Aorta (tissue), 5 donors: ENCODE results near the gene RAPGEF5. TPM values are rescaled to one million over a fixed set of nuclear protein-coding genes. Genes with fewer than 3 reads are reported as not detected.
"Not testable (repeated sequence)": the region's sequence is repeated elsewhere in the genome, so short reads cannot be mapped to it uniquely, and the experiment has no call there.

Experiments used
- ATAC-seq: fragments of 200-7000 bp; cut with Tn5 transposase; one replicate; pipeline ENCODE4 v1.9.1; 2022; ENCODE audit warnings: moderate library complexity; ENCODE audit not compliant: low FRiP score
- DNase-seq, 2 donors: peaks; one replicate each; pipeline ENCODE4 v3.0.0-alpha.2; 2020
- H3K27ac ChIP-seq, 2 donors: one replicate each; pipeline ENCODE4 v1.5.1; 2013; ENCODE audit warnings: low read length in 2 of 2, mild to moderate bottlenecking in 2 of 2, moderate library complexity in 2 of 2, control low read depth in 1 of 2, inconsistent platforms in 1 of 2, low read depth in 1 of 2
- H3K27me3 ChIP-seq, 2 donors: one replicate each; pipeline ENCODE4 v1.6.1; 2013; ENCODE audit warnings: control low read depth in 1 of 2, low read length in 1 of 2, mild to moderate bottlenecking in 1 of 2, moderate library complexity in 1 of 2; ENCODE audit not compliant: insufficient read depth in 2 of 2, control insufficient read depth in 1 of 2
- H3K36me3 ChIP-seq, 2 donors: one replicate each; pipeline ENCODE4 v1.6.1; 2013; ENCODE audit warnings: control low read depth in 1 of 2, low read length in 1 of 2, mild to moderate bottlenecking in 1 of 2; ENCODE audit not compliant: insufficient read depth in 2 of 2, control insufficient read depth in 1 of 2
- H3K4me1 ChIP-seq, 2 donors: one replicate each; pipeline ENCODE4 v1.6.1; 2013; ENCODE audit warnings: low read length in 2 of 2, control low read depth in 1 of 2, mild to moderate bottlenecking in 1 of 2, moderate library complexity in 1 of 2; ENCODE audit not compliant: insufficient read depth in 2 of 2, control insufficient read depth in 1 of 2
- H3K4me3 ChIP-seq, 2 donors: one replicate each; pipeline ENCODE4 v1.5.1; 2013; ENCODE audit warnings: low read length in 2 of 2, control low read depth in 1 of 2, mild to moderate bottlenecking in 1 of 2
- H3K9me3 ChIP-seq: one replicate; pipeline ENCODE4 v1.6.1; 2013; ENCODE audit warnings: mild to moderate bottlenecking, low read length; ENCODE audit not compliant: control insufficient read depth
- WGBS, 2 donors: extraction: QIAGEN DNeasy Blood & Tissue Kit; methylation state at CpG; one replicate each; pipeline ENCODE4 v1.1.7; 2013; 5-methylcytosine and 5-hydroxymethylcytosine counted together
- intact Hi-C, 2 donors: fragments of 100-400 bp; cut with DNase I; formaldehyde crosslinking; loops; one replicate each; pipeline versions ENCODE4 v1.14.2 to v1.15.0; 2022
- polyA plus RNA-seq, 2 donors: library from polyadenylated mRNA; stranded (reverse); fragments of 200-250 nt; gene quantifications; one replicate each; pipeline ENCODE4 v1.2.3, GENCODE V29; 2013
- total RNA-seq, 2 donors: library from RNA; stranded (reverse); fragmentation: NEBNext Ultra II Directional; extraction: Animal tissue kit (Norgen Biotek cat#: 25700); gene quantifications; one replicate each; pipeline ENCODE4 v1.2.1, GENCODE V29; 2021
- donor health status: healthy with polysubstance abuse.
- donor health status: Bipolar disorder and iron deficiency.
- donor health status: DM: no; HTN: no; CAD: no.
- donor health status: DM: no; HTN: no; CAD: no.
- donor health status: DM: yes; HTN: yes; CAD: no.

Gene RAPGEF5
- total and polyA plus RNA-seq, 4 donors, result 8.4 to 77.1 (median 45.0) TPM

GRCh38 chr7:22080219-22080618 is 276.7 kb downstream of the RAPGEF5 start:
- H3K27ac ChIP-seq, ATAC-seq, H3K27me3 ChIP-seq, H3K9me3 ChIP-seq, H3K36me3 ChIP-seq, DNase-seq, H3K4me1 ChIP-seq, H3K4me3 ChIP-seq: not testable (repeated sequence)
- intact Hi-C loops, result loop anchor here in 1 of 2 donors (10.0 kb wide), 1 partner anchor 655 kb away; the partner anchor contains the start of gene SP4
- WGBS, 2 donors, result 86 to 91% methylated on average over 8 of the region's 8 CpGs

- H3K27me3 ChIP-seq, H3K4me3 ChIP-seq, intact Hi-C loops, H3K9me3 ChIP-seq, H3K36me3 ChIP-seq, DNase-seq, ATAC-seq, H3K27ac ChIP-seq, H3K4me1 ChIP-seq: not testable (repeated sequence)
- 82 to 86% methylated on average over 6 of the region's 6 CpGs for WGBS, 2 donors
Observed at GRCh38 chr7:22078872-22079271, 278.1 kb downstream of the RAPGEF5 start.

DNA sequence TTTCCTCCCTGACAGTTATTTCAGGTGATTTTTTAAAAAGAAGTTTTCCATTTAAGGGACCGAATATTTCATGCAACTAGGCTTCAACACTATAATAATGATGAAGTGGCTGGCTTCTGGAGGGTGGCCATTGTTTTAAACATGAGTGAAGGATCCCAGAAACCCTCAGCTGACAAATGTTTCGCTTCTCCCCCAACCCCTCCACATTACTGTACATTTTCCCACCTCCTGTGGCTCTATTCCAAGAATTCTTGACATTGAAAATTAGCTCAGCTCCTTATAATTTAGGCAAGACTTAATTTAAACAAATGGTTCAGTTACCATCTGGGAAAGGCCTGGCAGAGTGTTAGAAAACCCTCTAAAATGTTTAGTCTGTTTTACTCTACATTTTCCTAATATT is 281.4 kb downstream of the RAPGEF5 start:
- ATAC-seq, result no peak
- H3K27me3 ChIP-seq, result no peaks in the 10 kb centered on the region
- intact Hi-C loops, result no loop called here
- H3K4me1 ChIP-seq, result no peaks in the 10 kb centered on the region
- no peaks in the 10 kb centered on the region for H3K36me3 ChIP-seq
- no peak overlapping the region for H3K27ac ChIP-seq
- no peak for DNase-seq
- H3K9me3 ChIP-seq, result no peaks in the 10 kb centered on the region
- H3K4me3 ChIP-seq, result no peak overlapping the region
- WGBS, 2 donors, result 63 to 70% methylated on average over 2 of the region's 2 CpGs

DNA sequence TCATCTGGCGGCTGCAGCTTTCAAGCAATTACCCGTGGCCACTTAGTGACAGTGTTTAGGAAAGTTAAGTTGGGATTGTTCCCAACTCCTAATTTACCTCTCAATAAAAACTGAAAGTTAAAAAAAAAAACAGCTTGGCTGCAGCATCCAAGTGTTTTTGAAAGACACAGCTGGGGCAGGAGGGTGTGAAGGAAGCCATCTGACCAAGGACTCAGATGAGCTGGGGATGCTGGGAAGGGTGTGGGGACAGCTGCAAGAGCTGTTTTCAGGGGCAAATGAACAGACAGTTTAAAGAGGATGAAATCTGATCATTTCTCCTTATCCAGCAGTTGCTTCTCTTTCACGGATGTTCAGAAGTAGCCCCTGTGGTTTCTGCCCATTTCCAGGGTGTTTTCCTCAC is 282.1 kb downstream of the RAPGEF5 start:
- 52 to 62% methylated on average over 3 of the region's 3 CpGs for WGBS, 2 donors

More for the DNA sequence above, 282.1 kb downstream of the RAPGEF5 start:
- intact Hi-C loops, result no loop called here
- Histone ChIP-seq H3K27ac (no peak overlapping the region), H3K36me3 (no peaks in the 10 kb centered on the region), H3K9me3 (no peaks in the 10 kb centered on the region), H3K4me3 (no peak overlapping the region), H3K4me1 (no peaks in the 10 kb centered on the region), H3K27me3 (no peaks in the 10 kb centered on the region)
- ATAC-seq (no peak), DNase-seq (no peak)

Other genes starting within 250 kb of the RAPGEF5 start
- gene STEAP1B, start 143.0 kb upstream of the RAPGEF5 start, total RNA-seq, result 1 to 10 TPM; 2.8 to 5.1 TPM
- under 1 TPM in 1 of 2 donors, not detected in 1; 0.36 TPM for gene STEAP1B, start 143.0 kb upstream of the RAPGEF5 start, polyA plus RNA-seq